HEK293 (cell line): ENCODE results near the gene DHRS2.

Experiments
- CTCF ChIA-PET: fragments of 350-600 bp; formaldehyde crosslinking; extraction: SDS; loops from one replicate; lab custom pipeline; 2021; ENCODE audit warnings: antibody characterized with exemption; lab: Yijun Ruan, JAX
- POLR2A ChIA-PET: fragments of 300-600 bp; formaldehyde crosslinking; extraction: SDS; loops from one replicate; lab custom pipeline; 2020; ENCODE audit warnings: antibody characterized with exemption, inconsistent platforms; lab: Yijun Ruan, JAX
- H3K27ac ChIP-seq: fragments of 200-500 bp; sonication (Bioruptor generic); 2 replicates; pipeline ENCODE4 v1.5.1; 2014; ENCODE audit warnings: low read depth, low read length, control low read depth, inconsistent platforms; ENCODE audit errors: extremely low read depth
- H3K36me3 ChIP-seq, 2 experiments: fragments of 200-500 bp in 1 of 2; sonication (Bioruptor generic) in 1 of 2; 1 replicate in 1 of 2; 2 replicates in 1 of 2; pipeline ENCODE4 v1.5.1; 2014 to 2017; ENCODE audit warnings: inconsistent platforms in 2 of 2, low read length in 2 of 2; ENCODE audit not compliant: control insufficient read depth in 2 of 2, insufficient read depth in 1 of 2
- H3K4me1 ChIP-seq: fragments of 200-500 bp; sonication (Bioruptor generic); 2 replicates; pipeline ENCODE4 v1.5.1; 2014; ENCODE audit warnings: mild to moderate bottlenecking, low read length, inconsistent platforms; ENCODE audit not compliant: control insufficient read depth, insufficient read depth
- H3K4me3 ChIP-seq: 2 replicates; pipeline ENCODE4 v1.5.1; 2011; ENCODE audit warnings: low read depth, mild to moderate bottlenecking, control low read depth, low read length, moderate library complexity
- H3K9me3 ChIP-seq: fragments of 200-500 bp; sonication (Bioruptor generic); 2 replicates; pipeline ENCODE4 v1.5.1; 2014; ENCODE audit warnings: low read depth, low read length, inconsistent platforms; ENCODE audit not compliant: control insufficient read depth, insufficient read depth
- GLIS1 ChIP-seq: fragments of 450-650 bp; formaldehyde crosslinking; IDR thresholded peaks from 2 replicates; pipeline ENCODE4 v1.5.1; 2016; ENCODE audit warnings: missing biosample characterization, missing genetic modification characterization
- ZFP37 ChIP-seq: fragments of 450-650 bp; formaldehyde crosslinking; IDR thresholded peaks from 2 replicates; pipeline ENCODE4 v1.5.1; 2016; ENCODE audit warnings: missing biosample characterization, missing genetic modification characterization
- ZNF133 ChIP-seq: fragments of 450-650 bp; formaldehyde crosslinking; IDR thresholded peaks from 2 replicates; pipeline ENCODE4 v1.5.1; 2016; ENCODE audit warnings: missing biosample characterization, missing genetic modification characterization
- ZNF155 ChIP-seq: fragments of 450-650 bp; formaldehyde crosslinking; IDR thresholded peaks from 2 replicates; pipeline ENCODE4 v1.5.1; 2016; ENCODE audit warnings: missing biosample characterization, missing genetic modification characterization
- ZNF354C ChIP-seq: fragments of 450-650 bp; formaldehyde crosslinking; IDR thresholded peaks from 2 replicates; pipeline ENCODE4 v1.5.1; 2016; ENCODE audit warnings: missing biosample characterization, missing genetic modification characterization, low read depth, borderline replicate concordance
- ZNF433 ChIP-seq: fragments of 450-650 bp; formaldehyde crosslinking; IDR thresholded peaks from 2 replicates; pipeline ENCODE4 v1.5.1; 2016; ENCODE audit warnings: missing biosample characterization, missing genetic modification characterization, low read depth
- ZNF48 ChIP-seq: fragments of 450-650 bp; formaldehyde crosslinking; IDR thresholded peaks from 2 replicates; pipeline ENCODE4 v1.5.1; 2016; ENCODE audit warnings: missing biosample characterization, missing genetic modification characterization
- ZNF549 ChIP-seq: fragments of 450-650 bp; IDR thresholded peaks from 2 replicates; pipeline ENCODE4 v1.5.1; 2018; ENCODE audit warnings: missing biosample characterization, missing genetic modification characterization, mild to moderate bottlenecking, inconsistent platforms, moderate library complexity
- ZNF660 ChIP-seq: fragments of 450-650 bp; IDR thresholded peaks from 2 replicates; pipeline ENCODE4 v1.5.1; 2018; ENCODE audit warnings: missing biosample characterization, mild to moderate bottlenecking, missing genetic modification characterization
- ZNF768 ChIP-seq: fragments of 450-650 bp; formaldehyde crosslinking; IDR thresholded peaks from 2 replicates; pipeline ENCODE4 v1.5.1; 2018; ENCODE audit warnings: missing biosample characterization, mild to moderate bottlenecking, missing genetic modification characterization
- TF ChIP-seq, protein P1 (sequence below): fragments of 450-650 bp; formaldehyde crosslinking; conservative IDR thresholded peaks from 2 replicates; pipeline ENCODE4 v1.5.1; 2016; ENCODE audit warnings: low read depth, missing biosample characterization, missing genetic modification characterization
- TF ChIP-seq, protein P2 (sequence below): fragments of 450-650 bp; formaldehyde crosslinking; IDR thresholded peaks from 2 replicates; pipeline ENCODE4 v1.5.1; 2016; ENCODE audit warnings: missing biosample characterization, missing genetic modification characterization, borderline replicate concordance
- TF ChIP-seq, protein P3 (sequence below): fragments of 450-650 bp; formaldehyde crosslinking; IDR thresholded peaks from 2 replicates; pipeline ENCODE4 v1.5.1; 2016; ENCODE audit warnings: missing biosample characterization, missing genetic modification characterization
- TF ChIP-seq, protein P4 (sequence below): fragments of 450-650 bp; formaldehyde crosslinking; optimal IDR thresholded peaks from 2 replicates; pipeline ENCODE3; 2016; ENCODE audit warnings: missing biosample characterization, mild to moderate bottlenecking, missing genetic modification characterization

Gene DHRS2

DNA sequence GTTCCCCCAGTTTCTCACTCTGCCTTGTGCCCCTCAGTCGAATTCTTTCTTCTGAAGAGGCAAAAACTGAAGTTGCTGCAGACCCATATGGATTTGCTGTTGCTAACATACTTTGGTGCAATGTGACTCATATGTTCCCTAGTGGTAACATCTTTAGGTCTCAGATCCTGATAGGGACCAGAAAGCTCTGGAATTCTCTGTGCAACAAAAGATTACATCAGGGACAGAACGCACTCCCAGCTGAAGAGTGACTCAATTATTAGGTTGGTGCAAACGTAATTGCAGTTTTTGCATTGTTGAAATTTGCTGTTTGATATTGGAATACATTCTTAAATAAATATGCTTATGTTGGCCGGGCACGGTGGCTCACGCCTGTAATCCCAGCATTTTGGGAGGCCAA is 8.2 kb upstream of the DHRS2 start (continued):
- TF ChIP-seq, protein P1, sequence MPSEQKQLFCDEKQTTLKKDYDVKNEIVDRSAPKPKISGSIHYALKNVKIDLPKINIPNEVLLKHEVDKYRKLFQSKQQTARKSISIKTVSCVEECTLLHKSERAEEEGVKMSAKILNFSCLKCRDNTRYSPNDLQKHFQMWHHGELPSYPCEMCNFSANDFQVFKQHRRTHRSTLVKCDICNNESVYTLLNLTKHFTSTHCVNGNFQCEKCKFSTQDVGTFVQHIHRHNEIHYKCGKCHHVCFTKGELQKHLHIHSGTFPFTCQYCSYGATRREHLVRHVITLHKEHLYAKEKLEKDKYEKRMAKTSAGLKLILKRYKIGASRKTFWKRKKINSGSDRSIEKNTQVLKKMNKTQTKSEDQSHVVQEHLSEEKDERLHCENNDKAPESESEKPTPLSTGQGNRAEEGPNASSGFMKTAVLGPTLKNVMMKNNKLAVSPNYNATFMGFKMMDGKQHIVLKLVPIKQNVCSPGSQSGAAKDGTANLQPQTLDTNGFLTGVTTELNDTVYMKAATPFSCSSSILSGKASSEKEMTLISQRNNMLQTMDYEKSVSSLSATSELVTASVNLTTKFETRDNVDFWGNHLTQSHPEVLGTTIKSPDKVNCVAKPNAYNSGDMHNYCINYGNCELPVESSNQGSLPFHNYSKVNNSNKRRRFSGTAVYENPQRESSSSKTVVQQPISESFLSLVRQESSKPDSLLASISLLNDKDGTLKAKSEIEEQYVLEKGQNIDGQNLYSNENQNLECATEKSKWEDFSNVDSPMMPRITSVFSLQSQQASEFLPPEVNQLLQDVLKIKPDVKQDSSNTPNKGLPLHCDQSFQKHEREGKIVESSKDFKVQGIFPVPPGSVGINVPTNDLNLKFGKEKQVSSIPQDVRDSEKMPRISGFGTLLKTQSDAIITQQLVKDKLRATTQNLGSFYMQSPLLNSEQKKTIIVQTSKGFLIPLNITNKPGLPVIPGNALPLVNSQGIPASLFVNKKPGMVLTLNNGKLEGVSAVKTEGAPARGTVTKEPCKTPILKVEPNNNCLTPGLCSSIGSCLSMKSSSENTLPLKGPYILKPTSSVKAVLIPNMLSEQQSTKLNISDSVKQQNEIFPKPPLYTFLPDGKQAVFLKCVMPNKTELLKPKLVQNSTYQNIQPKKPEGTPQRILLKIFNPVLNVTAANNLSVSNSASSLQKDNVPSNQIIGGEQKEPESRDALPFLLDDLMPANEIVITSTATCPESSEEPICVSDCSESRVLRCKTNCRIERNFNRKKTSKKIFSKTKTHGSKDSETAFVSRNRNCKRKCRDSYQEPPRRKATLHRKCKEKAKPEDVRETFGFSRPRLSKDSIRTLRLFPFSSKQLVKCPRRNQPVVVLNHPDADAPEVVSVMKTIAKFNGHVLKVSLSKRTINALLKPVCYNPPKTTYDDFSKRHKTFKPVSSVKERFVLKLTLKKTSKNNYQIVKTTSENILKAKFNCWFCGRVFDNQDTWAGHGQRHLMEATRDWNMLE (tag by site-specific recombination): no peak
- TF ChIP-seq ZNF133 (tag by site-specific recombination) (no peak), ZNF48 (tag by site-specific recombination) (no peak)

DNA sequence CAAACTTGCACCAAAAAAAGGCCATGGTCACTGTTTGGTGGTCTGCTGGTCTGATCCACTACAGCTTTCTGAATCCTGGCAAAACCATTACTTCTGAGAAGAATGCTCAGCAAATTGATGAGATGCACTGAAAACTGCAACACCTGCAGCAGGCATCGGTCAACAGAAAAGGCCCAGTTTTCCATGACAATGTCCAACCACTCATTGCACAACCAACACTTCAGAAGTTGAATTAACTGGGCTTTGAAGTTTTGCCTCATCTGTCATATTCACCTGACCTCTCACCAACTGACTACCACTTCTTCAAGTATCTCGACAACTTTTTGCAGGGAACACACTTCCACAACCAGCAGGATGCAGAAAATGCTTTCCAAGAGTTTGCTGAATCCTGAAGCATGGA is 7.0 kb upstream of the DHRS2 start:
- H3K27ac ChIP-seq: no peak overlapping the region
- ChIA-PET CTCF (interaction anchor here (3.9 to 4.4 kb wide), 2 partner anchors 8 to 301 kb away, joined by 23 to 33 read pairs; no protein-coding TSS in a partner anchor), POLR2A (interaction anchor here (0.8 kb wide), 1 partner anchor 11 kb away, joined by 3 read pairs; no protein-coding TSS in a partner anchor)
- H3K9me3 ChIP-seq: no peaks in the 10 kb centered on the region
- H3K36me3 ChIP-seq: no peaks in the 10 kb centered on the region
- TF ChIP-seq ZNF433 (no peak), ZNF354C (tag by site-specific recombination) (no peak), ZNF660 (tag by site-specific recombination) (no peak), ZFP37 (tag by site-specific recombination) (no peak), ZNF155 (no peak), GLIS1 (tag by site-specific recombination) (no peak)
- TF ChIP-seq, protein P2, sequence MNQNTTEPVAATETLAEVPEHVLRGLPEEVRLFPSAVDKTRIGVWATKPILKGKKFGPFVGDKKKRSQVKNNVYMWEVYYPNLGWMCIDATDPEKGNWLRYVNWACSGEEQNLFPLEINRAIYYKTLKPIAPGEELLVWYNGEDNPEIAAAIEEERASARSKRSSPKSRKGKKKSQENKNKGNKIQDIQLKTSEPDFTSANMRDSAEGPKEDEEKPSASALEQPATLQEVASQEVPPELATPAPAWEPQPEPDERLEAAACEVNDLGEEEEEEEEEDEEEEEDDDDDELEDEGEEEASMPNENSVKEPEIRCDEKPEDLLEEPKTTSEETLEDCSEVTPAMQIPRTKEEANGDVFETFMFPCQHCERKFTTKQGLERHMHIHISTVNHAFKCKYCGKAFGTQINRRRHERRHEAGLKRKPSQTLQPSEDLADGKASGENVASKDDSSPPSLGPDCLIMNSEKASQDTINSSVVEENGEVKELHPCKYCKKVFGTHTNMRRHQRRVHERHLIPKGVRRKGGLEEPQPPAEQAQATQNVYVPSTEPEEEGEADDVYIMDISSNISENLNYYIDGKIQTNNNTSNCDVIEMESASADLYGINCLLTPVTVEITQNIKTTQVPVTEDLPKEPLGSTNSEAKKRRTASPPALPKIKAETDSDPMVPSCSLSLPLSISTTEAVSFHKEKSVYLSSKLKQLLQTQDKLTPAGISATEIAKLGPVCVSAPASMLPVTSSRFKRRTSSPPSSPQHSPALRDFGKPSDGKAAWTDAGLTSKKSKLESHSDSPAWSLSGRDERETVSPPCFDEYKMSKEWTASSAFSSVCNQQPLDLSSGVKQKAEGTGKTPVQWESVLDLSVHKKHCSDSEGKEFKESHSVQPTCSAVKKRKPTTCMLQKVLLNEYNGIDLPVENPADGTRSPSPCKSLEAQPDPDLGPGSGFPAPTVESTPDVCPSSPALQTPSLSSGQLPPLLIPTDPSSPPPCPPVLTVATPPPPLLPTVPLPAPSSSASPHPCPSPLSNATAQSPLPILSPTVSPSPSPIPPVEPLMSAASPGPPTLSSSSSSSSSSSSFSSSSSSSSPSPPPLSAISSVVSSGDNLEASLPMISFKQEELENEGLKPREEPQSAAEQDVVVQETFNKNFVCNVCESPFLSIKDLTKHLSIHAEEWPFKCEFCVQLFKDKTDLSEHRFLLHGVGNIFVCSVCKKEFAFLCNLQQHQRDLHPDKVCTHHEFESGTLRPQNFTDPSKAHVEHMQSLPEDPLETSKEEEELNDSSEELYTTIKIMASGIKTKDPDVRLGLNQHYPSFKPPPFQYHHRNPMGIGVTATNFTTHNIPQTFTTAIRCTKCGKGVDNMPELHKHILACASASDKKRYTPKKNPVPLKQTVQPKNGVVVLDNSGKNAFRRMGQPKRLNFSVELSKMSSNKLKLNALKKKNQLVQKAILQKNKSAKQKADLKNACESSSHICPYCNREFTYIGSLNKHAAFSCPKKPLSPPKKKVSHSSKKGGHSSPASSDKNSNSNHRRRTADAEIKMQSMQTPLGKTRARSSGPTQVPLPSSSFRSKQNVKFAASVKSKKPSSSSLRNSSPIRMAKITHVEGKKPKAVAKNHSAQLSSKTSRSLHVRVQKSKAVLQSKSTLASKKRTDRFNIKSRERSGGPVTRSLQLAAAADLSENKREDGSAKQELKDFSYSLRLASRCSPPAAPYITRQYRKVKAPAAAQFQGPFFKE (tag by site-specific recombination): no peak
- H3K4me3 ChIP-seq: no peak overlapping the region
- H3K4me1 ChIP-seq: no peaks in the 10 kb centered on the region

DNA sequence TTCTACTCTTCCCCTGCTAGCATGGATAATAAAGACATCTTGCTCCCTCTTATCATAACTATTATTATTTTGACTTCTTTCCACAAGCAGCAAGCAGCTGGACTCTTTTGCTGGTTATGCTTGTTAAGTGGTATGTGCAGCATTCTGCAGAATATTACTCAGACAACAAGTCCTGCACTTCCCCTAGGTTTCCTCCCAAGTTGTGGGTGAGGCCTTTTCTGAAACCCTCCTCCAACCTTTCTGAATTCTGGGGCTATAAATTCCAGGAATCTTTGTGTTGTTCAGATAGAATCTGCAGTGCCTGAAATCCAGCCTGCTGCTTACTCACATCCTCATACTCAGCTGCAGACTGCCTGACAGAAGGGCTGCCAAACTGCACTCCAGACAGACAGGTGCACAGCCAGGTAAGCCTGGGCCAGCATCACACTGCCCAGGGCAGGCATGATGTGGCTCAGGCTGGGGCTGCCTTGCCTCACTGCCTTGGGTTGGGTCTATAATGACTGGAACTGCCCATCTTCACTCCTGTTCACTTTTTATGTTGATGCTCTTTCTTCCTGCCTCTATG is 6.2 kb upstream of the DHRS2 start:
- TF ChIP-seq, protein P3, sequence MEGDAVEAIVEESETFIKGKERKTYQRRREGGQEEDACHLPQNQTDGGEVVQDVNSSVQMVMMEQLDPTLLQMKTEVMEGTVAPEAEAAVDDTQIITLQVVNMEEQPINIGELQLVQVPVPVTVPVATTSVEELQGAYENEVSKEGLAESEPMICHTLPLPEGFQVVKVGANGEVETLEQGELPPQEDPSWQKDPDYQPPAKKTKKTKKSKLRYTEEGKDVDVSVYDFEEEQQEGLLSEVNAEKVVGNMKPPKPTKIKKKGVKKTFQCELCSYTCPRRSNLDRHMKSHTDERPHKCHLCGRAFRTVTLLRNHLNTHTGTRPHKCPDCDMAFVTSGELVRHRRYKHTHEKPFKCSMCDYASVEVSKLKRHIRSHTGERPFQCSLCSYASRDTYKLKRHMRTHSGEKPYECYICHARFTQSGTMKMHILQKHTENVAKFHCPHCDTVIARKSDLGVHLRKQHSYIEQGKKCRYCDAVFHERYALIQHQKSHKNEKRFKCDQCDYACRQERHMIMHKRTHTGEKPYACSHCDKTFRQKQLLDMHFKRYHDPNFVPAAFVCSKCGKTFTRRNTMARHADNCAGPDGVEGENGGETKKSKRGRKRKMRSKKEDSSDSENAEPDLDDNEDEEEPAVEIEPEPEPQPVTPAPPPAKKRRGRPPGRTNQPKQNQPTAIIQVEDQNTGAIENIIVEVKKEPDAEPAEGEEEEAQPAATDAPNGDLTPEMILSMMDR (tag by site-specific recombination): no peak
- TF ChIP-seq, protein P4, sequence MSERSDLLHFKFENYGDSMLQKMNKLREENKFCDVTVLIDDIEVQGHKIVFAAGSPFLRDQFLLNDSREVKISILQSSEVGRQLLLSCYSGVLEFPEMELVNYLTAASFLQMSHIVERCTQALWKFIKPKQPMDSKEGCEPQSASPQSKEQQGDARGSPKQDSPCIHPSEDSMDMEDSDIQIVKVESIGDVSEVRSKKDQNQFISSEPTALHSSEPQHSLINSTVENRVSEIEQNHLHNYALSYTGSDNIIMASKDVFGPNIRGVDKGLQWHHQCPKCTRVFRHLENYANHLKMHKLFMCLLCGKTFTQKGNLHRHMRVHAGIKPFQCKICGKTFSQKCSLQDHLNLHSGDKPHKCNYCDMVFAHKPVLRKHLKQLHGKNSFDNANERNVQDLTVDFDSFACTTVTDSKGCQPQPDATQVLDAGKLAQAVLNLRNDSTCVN (tag by site-specific recombination): no peak
- TF ChIP-seq ZNF768 (tag by site-specific recombination): no peak
- TF ChIP-seq ZNF549: no peak
- no peak overlapping the region for H3K4me3 ChIP-seq
- CTCF ChIA-PET: interaction anchor here (0.6 to 5.5 kb wide), 7 partner anchors 9 to 300 kb away, joined by 3 to 93 read pairs (median 23); no protein-coding TSS in a partner anchor
- no peaks in the 10 kb centered on the region for H3K36me3 ChIP-seq
- POLR2A ChIA-PET: interaction anchor here (0.8 kb wide), 1 partner anchor 11 kb away, joined by 3 read pairs; no protein-coding TSS in a partner anchor
- no peaks in the 10 kb centered on the region for H3K9me3 ChIP-seq
- H3K4me1 ChIP-seq: no peaks in the 10 kb centered on the region
- no peak overlapping the region for H3K27ac ChIP-seq
